HL-60 (cell line): ENCODE results near the gene NCR1.

Experiments used
- POLR2AphosphoS5 ChIP-seq: IDR thresholded peaks from 2 replicates; pipeline ENCODE4 v1.6.1; 2012; ENCODE audit warnings: low read depth
- REST ChIP-seq: IDR thresholded peaks from 2 replicates; pipeline ENCODE4 v1.6.1; 2012; ENCODE audit warnings: low read depth; ENCODE audit not compliant: insufficient replicate concordance
- SPI1 ChIP-seq: IDR thresholded peaks from 2 replicates; pipeline ENCODE4 v1.6.1; 2012; ENCODE audit warnings: low read depth, mild to moderate bottlenecking, borderline replicate concordance
- TF ChIP-seq, protein P1 (sequence below): IDR thresholded peaks from one replicate; pipeline ENCODE4 v1.5.1; 2011; ENCODE audit warnings: low read length, control low read depth, inconsistent platforms; ENCODE audit not compliant: insufficient read depth

- TF ChIP-seq, protein P1, sequence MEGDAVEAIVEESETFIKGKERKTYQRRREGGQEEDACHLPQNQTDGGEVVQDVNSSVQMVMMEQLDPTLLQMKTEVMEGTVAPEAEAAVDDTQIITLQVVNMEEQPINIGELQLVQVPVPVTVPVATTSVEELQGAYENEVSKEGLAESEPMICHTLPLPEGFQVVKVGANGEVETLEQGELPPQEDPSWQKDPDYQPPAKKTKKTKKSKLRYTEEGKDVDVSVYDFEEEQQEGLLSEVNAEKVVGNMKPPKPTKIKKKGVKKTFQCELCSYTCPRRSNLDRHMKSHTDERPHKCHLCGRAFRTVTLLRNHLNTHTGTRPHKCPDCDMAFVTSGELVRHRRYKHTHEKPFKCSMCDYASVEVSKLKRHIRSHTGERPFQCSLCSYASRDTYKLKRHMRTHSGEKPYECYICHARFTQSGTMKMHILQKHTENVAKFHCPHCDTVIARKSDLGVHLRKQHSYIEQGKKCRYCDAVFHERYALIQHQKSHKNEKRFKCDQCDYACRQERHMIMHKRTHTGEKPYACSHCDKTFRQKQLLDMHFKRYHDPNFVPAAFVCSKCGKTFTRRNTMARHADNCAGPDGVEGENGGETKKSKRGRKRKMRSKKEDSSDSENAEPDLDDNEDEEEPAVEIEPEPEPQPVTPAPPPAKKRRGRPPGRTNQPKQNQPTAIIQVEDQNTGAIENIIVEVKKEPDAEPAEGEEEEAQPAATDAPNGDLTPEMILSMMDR = no peak
- peak; percentile 89 for TF ChIP-seq POLR2AphosphoS5
- TF ChIP-seq SPI1 = no peak
- no peak for TF ChIP-seq REST
These were observed 32.0 kb upstream of the NCR1 start, which contains the start of gene FCAR for GRCh38 chr19:54873990-54874389.
